Ascending aorta (tissue), 2 donors: ENCODE data around the gene INTS13. TPM values are rescaled to one million over a fixed set of nuclear protein-coding genes. Genes with fewer than 3 reads are reported as not detected.
"Not testable (repeated sequence)": the region's sequence is repeated elsewhere in the genome, so short reads cannot be mapped to it uniquely, and the experiment has no call there.

ENCODE experiments used
- DNase-seq, 2 donors: peaks; one replicate each; pipeline ENCODE4 v3.0.0-alpha.2; 2019; ENCODE audit warnings: low spot score in 2 of 2
- H3K27ac ChIP-seq, 2 donors: fragments of 200-600 bp; sonication (generic); one replicate each; pipeline ENCODE4 v1.5.1; 2016 to 2017; ENCODE audit warnings: mild to moderate bottlenecking in 1 of 2
- H3K27me3 ChIP-seq: fragments of 200-600 bp; sonication (generic); one replicate; pipeline ENCODE4 v1.5.1; 2017
- H3K36me3 ChIP-seq, 2 donors: fragments of 200-600 bp; sonication (generic); one replicate each; pipeline ENCODE4 v1.5.1; 2016
- H3K4me1 ChIP-seq, 2 donors: fragments of 200-600 bp; sonication (generic); one replicate each; pipeline ENCODE4 v1.5.1; 2016 to 2017; ENCODE audit warnings: mild to moderate bottlenecking in 1 of 2
- H3K4me3 ChIP-seq, 2 donors: fragments of 200-600 bp; sonication (generic); one replicate each; pipeline ENCODE4 v1.5.1; 2016 to 2017; ENCODE audit warnings: mild to moderate bottlenecking in 1 of 2
- H3K9me3 ChIP-seq, 2 donors: fragments of 200-600 bp; sonication (generic); one replicate each; pipeline ENCODE4 v1.5.1; 2016
- intact Hi-C: fragments of 100-400 bp; cut with DNase I; formaldehyde crosslinking; loops from one replicate; pipeline ENCODE4 v1.15.1; 2023
- total RNA-seq: library from RNA; depleted of rRNA; stranded (reverse); fragments of >200 nt; gene quantifications from one replicate; pipeline ENCODE4 v1.1.0, GENCODE V29; 2016
- TF ChIP-seq, protein P1 (sequence below), 3 experiments: fragments of 200-600 bp in 2 of 3; fragments of 450-650 bp in 1 of 3; sonication (generic) in 2 of 3; IDR thresholded peaks; one replicate each; pipeline ENCODE4 v1.5.1; 2016 to 2019; ENCODE audit warnings: antibody characterized with exemption in 3 of 3, mild to moderate bottlenecking in 1 of 3, moderate library complexity in 1 of 3

INTS13 gene
- total RNA-seq, 1 donor from 2014 or later = 47.5 TPM

DNA sequence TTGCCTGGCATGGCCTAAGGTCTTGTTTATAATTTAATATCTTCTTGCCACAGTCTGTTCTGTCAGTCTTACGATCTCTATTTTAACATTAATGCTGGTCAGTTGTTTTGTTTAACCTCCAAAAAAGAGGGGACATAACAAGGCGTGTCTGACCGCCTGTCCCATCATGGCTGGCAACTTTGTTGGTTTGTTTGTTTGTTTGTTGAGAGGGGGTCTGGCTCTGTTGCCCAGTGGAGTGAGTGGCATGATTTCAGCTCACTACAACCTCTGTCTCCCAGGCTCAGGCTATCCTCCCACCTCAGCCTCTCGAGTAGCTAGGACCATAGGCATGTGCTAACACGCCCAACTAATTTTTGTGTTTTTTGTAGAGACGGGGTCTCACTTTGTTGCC lies 68.7 kb downstream of the INTS13 start:
- intact Hi-C loops = no loop called here
- Histone ChIP-seq H3K36me3 (no peaks in the 10 kb centered on the region), H3K27ac (no peak overlapping the region), H3K4me1 (no peaks in the 10 kb centered on the region), H3K4me3 (no peak overlapping the region), H3K9me3 (no peaks in the 10 kb centered on the region), H3K27me3 (no peaks in the 10 kb centered on the region)
- DNase-seq = no peak
- TF ChIP-seq, protein P1, sequence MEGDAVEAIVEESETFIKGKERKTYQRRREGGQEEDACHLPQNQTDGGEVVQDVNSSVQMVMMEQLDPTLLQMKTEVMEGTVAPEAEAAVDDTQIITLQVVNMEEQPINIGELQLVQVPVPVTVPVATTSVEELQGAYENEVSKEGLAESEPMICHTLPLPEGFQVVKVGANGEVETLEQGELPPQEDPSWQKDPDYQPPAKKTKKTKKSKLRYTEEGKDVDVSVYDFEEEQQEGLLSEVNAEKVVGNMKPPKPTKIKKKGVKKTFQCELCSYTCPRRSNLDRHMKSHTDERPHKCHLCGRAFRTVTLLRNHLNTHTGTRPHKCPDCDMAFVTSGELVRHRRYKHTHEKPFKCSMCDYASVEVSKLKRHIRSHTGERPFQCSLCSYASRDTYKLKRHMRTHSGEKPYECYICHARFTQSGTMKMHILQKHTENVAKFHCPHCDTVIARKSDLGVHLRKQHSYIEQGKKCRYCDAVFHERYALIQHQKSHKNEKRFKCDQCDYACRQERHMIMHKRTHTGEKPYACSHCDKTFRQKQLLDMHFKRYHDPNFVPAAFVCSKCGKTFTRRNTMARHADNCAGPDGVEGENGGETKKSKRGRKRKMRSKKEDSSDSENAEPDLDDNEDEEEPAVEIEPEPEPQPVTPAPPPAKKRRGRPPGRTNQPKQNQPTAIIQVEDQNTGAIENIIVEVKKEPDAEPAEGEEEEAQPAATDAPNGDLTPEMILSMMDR (IDR thresholded peaks at IDR 0.05) = no peak

DNA sequence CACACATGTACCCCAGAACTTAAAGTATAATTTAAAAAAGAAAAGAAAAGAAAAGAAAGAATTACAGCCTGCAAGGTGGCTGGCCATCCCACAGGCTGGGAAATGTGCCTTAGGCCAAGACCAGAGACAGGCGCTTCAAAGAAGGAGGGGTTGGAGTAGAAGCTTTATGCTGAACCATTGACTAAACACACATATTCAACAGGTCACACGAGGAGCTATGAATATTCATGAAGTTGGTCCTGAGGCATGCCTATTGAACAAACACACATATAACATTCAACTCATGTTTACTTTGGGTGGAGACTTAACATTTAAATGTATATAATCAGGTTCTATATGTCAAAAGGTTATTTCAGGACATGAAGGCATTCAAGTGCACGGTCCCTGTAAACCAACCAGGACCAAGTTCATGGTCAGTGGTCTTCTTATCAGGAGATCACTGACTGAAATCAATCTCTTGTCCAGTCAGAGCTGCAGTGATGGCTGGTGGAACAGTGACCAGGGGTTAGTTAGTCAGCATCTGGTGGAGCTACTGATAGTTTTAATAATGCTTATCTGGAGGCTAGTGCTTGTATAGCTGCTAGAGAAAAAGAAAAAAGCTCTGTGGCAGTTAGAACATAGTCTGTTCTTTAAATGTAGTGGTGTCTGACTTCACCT lies 69.2 kb downstream of the INTS13 start:
- no peaks in the 10 kb centered on the region for H3K36me3 ChIP-seq
- no peaks in the 10 kb centered on the region for H3K9me3 ChIP-seq
- intact Hi-C loops = no loop called here
- H3K27ac ChIP-seq = no peak overlapping the region
- H3K4me1 ChIP-seq = no peaks in the 10 kb centered on the region
- H3K27me3 ChIP-seq = no peaks in the 10 kb centered on the region
- no peak for DNase-seq
- no peak overlapping the region for H3K4me3 ChIP-seq
- TF ChIP-seq, protein P1 (IDR thresholded peaks at IDR 0.05) = no peak

DNA sequence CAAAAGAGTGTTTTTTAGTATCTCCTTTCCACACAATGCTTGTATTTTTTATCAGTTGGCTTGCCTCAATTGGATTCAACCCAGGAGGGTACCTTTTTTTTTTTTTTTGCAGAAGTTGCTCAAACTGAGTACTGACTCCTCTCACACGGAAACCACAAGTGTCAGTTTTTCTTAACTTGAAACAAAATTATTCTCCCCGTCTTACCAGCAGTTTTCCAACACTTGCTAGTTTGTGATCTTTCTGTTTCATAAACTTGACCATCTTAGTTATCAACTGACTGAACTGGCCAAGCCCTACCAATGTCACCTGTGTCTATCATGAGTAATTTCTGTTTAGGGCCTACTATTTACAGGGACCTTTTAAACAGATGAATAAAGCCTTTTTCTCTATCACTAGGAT lies 70.7 kb downstream of the INTS13 start:
- H3K9me3 ChIP-seq = no peaks in the 10 kb centered on the region
- no peak for DNase-seq
- H3K4me3 ChIP-seq = no peak overlapping the region
- TF ChIP-seq, protein P1 (IDR thresholded peaks at IDR 0.05) = no peak
- no peaks in the 10 kb centered on the region for H3K36me3 ChIP-seq
- no peak overlapping the region for H3K27ac ChIP-seq
- no peaks in the 10 kb centered on the region for H3K4me1 ChIP-seq
- intact Hi-C loops = no loop called here
- no peaks in the 10 kb centered on the region for H3K27me3 ChIP-seq

DNA sequence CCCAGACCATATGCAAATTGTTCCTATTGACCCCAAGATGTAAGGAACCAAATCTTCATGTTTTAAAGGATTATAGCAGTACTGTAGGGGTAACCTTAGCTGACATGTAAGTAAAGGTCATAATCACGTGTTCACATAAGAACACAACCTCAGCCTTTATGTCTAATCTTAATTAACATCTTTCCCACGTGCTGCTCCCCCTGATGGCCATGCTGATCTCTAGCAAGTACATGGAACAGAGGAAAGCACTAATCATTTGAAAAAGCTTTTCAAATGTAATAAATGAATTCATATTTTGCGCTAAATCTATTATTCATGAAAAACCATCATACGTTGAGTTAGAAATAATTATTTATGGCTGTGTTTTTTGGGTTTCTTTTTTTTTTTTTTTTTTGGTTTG lies 74.3 kb downstream of the INTS13 start:
- H3K4me1 ChIP-seq = no peaks in the 10 kb centered on the region
- no peaks in the 10 kb centered on the region for H3K27me3 ChIP-seq
- DNase-seq = no peak
- no peaks in the 10 kb centered on the region for H3K9me3 ChIP-seq
- H3K36me3 ChIP-seq = no peaks in the 10 kb centered on the region
- H3K4me3 ChIP-seq = no peak overlapping the region
- intact Hi-C loops = no loop called here
- H3K27ac ChIP-seq = no peak overlapping the region
- TF ChIP-seq, protein P1 (IDR thresholded peaks at IDR 0.05) = no peak

DNA sequence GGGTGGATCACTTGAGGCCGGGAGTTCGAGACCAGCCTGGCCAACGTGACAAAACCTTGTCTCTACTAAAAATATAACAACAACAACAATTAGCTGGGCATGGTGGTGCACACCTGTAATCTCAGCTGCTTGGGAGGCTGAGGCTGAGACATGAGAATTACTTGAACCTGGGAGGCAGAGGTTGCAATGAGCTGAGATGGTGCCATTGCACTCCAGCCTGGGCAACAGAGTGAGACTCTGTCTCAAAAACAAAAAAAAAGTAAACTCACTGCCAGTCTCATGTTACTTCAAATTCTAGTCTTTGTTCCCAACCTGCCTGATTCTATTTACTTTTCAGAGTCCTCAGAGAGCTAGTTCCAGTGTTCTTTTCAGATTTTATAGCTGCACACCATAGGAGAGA lies 75.0 kb downstream of the INTS13 start:
- H3K4me3 ChIP-seq, H3K27me3 ChIP-seq, H3K4me1 ChIP-seq, intact Hi-C loops, H3K9me3 ChIP-seq, H3K27ac ChIP-seq, H3K36me3 ChIP-seq, DNase-seq: not testable (repeated sequence)

DNA sequence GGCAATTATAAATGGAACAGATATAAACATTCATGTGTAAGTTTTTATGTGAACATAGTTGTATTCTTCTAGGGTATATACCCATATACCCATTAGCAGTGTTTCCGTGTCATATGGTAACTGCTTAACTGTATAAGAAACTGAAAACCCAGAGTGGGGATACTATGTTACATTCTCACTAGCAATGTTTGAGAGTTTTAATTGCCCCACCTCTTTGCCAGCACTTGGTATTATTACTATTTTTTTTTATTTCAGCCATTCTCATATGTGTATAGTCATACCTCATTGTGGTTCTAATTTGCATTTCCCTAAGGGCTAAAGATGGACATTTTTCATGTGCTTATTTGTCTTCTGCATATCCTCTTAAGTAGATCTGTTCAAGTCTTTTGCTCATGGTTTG lies 76.1 kb downstream of the INTS13 start:
- no peak for DNase-seq
- H3K27me3 ChIP-seq = no peaks in the 10 kb centered on the region
- H3K4me3 ChIP-seq = no peak overlapping the region
- H3K4me1 ChIP-seq = no peaks in the 10 kb centered on the region
- no peaks in the 10 kb centered on the region for H3K36me3 ChIP-seq
- no peaks in the 10 kb centered on the region for H3K9me3 ChIP-seq
- H3K27ac ChIP-seq = no peak overlapping the region
- intact Hi-C loops = no loop called here
- TF ChIP-seq, protein P1 (IDR thresholded peaks at IDR 0.05) = no peak
